Activated T-cell treated with anti-CD3 and anti-CD28 coated beads, Interleukin-2, amount 50 U/mL, for 24 hours (primary cell): ENCODE data around the gene DNAJC21.

Experiments used
- DNase-seq: peaks from one replicate; pipeline ENCODE4 v3.0.0-alpha.2; 2020
- H3K27ac Mint-ChIP-seq: 2 replicates; pipeline ENCODE4 v1.8.0; 2020; ENCODE audit warnings: mild to moderate bottlenecking, mixed read lengths
- H3K27me3 Mint-ChIP-seq: 2 replicates; pipeline ENCODE4 v1.8.0; 2020; ENCODE audit warnings: mixed read lengths
- H3K36me3 Mint-ChIP-seq: 2 replicates; pipeline ENCODE4 v1.8.0; 2020; ENCODE audit warnings: low read depth, mixed read lengths
- H3K4me1 Mint-ChIP-seq: 2 replicates; pipeline ENCODE4 v1.8.0; 2020; ENCODE audit warnings: low read depth, mixed read lengths
- H3K4me3 Mint-ChIP-seq: 2 replicates; pipeline ENCODE4 v1.8.0; 2020; ENCODE audit warnings: mild to moderate bottlenecking, moderate library complexity, mixed read lengths
- H3K9me3 Mint-ChIP-seq: 2 replicates; pipeline ENCODE4 v1.8.0; 2020; ENCODE audit warnings: mixed read lengths

The DNAJC21 gene

GRCh38 chr5:34929134-34929719, at the start of gene DNAJC21:
Gene DNAJC21, plus strand, starts transcription at chr5:34929559. Its CDS starts 261 bp downstream, at chr5:34929820.
- DNase-seq = peak; percentile 99
- peaks cover 74% of the 10 kb centered on the region for H3K36me3 Mint-ChIP-seq
- no peaks in the 10 kb centered on the region for H3K27me3 Mint-ChIP-seq
- H3K4me3 Mint-ChIP-seq = peak within 1 kb of the TSS; percentile 97
- peak within 1 kb of the TSS; percentile 96 for H3K27ac Mint-ChIP-seq
- H3K4me1 Mint-ChIP-seq = peaks cover 54% of the 10 kb centered on the region
- no peaks in the 10 kb centered on the region for H3K9me3 Mint-ChIP-seq

- H3K9me3 Mint-ChIP-seq = peaks cover 6% of the 10 kb centered on the region
- no peak overlapping the region for H3K4me3 Mint-ChIP-seq
- no peaks in the 10 kb centered on the region for H3K36me3 Mint-ChIP-seq
- no peak for DNase-seq
- no peak overlapping the region for H3K27ac Mint-ChIP-seq
- peaks cover 15% of the 10 kb centered on the region for H3K27me3 Mint-ChIP-seq
- no peaks in the 10 kb centered on the region for H3K4me1 Mint-ChIP-seq
Observed at GRCh38 chr5:34881246-34881645, 48.1 kb upstream of the DNAJC21 start.

GRCh38 chr5:34886392-34887119, 42.8 kb upstream of the DNAJC21 start:
- no peaks in the 10 kb centered on the region for H3K4me1 Mint-ChIP-seq
- no peaks in the 10 kb centered on the region for H3K9me3 Mint-ChIP-seq
- no peak overlapping the region for H3K4me3 Mint-ChIP-seq
- no peaks in the 10 kb centered on the region for H3K36me3 Mint-ChIP-seq
- H3K27ac Mint-ChIP-seq = no peak overlapping the region
- no peak for DNase-seq
- H3K27me3 Mint-ChIP-seq = peaks cover 15% of the 10 kb centered on the region

- no peak overlapping the region for H3K27ac Mint-ChIP-seq
- DNase-seq = no peak
- no peaks in the 10 kb centered on the region for H3K4me1 Mint-ChIP-seq
- H3K36me3 Mint-ChIP-seq = no peaks in the 10 kb centered on the region
- H3K9me3 Mint-ChIP-seq = no peaks in the 10 kb centered on the region
- H3K4me3 Mint-ChIP-seq = no peak overlapping the region
- peaks cover 5% of the 10 kb centered on the region for H3K27me3 Mint-ChIP-seq
Observed at GRCh38 chr5:34889394-34889793, 40.0 kb upstream of the DNAJC21 start.

- Mint-ChIP-seq H3K27ac (no peak overlapping the region), H3K9me3 (no peaks in the 10 kb centered on the region), H3K27me3 (no peaks in the 10 kb centered on the region), H3K4me1 (no peaks in the 10 kb centered on the region), H3K4me3 (no peak overlapping the region), H3K36me3 (peaks cover 10% of the 10 kb centered on the region)
- no peak for DNase-seq
Observed at GRCh38 chr5:34891981-34892380, 37.4 kb upstream of the DNAJC21 start.

- no peak for DNase-seq
- no peaks in the 10 kb centered on the region for H3K27me3 Mint-ChIP-seq
- H3K4me1 Mint-ChIP-seq = no peaks in the 10 kb centered on the region
- no peak overlapping the region for H3K4me3 Mint-ChIP-seq
- H3K36me3 Mint-ChIP-seq = peaks cover 10% of the 10 kb centered on the region
- H3K9me3 Mint-ChIP-seq = no peaks in the 10 kb centered on the region
- H3K27ac Mint-ChIP-seq = no peak overlapping the region
Observed at GRCh38 chr5:34892414-34892813, 36.9 kb upstream of the DNAJC21 start.

GRCh38 chr5:34894716-34895115, 34.6 kb upstream of the DNAJC21 start:
- Mint-ChIP-seq H3K4me1 (no peaks in the 10 kb centered on the region), H3K27ac (no peak overlapping the region), H3K27me3 (no peaks in the 10 kb centered on the region), H3K4me3 (no peak overlapping the region), H3K36me3 (peaks cover 10% of the 10 kb centered on the region), H3K9me3 (no peaks in the 10 kb centered on the region)
- no peak for DNase-seq

- H3K27ac Mint-ChIP-seq = no peak overlapping the region
- no peak overlapping the region for H3K4me3 Mint-ChIP-seq
- no peaks in the 10 kb centered on the region for H3K9me3 Mint-ChIP-seq
- peaks cover 16% of the 10 kb centered on the region for H3K36me3 Mint-ChIP-seq
- H3K27me3 Mint-ChIP-seq = no peaks in the 10 kb centered on the region
- DNase-seq = no peak
- no peaks in the 10 kb centered on the region for H3K4me1 Mint-ChIP-seq
Observed at GRCh38 chr5:34895641-34896419, 33.5 kb upstream of the DNAJC21 start.

- Mint-ChIP-seq H3K27me3 (no peaks in the 10 kb centered on the region), H3K27ac (no peak overlapping the region), H3K4me3 (no peak overlapping the region), H3K36me3 (peaks cover 24% of the 10 kb centered on the region), H3K9me3 (no peaks in the 10 kb centered on the region), H3K4me1 (no peaks in the 10 kb centered on the region)
- no peak for DNase-seq
Observed at GRCh38 chr5:34897646-34898045, 31.7 kb upstream of the DNAJC21 start.

- Mint-ChIP-seq H3K27ac (no peak overlapping the region), H3K27me3 (no peaks in the 10 kb centered on the region), H3K4me1 (no peaks in the 10 kb centered on the region)
Observed at GRCh38 chr5:34898258-34898895, 31.0 kb upstream of the DNAJC21 start.

GRCh38 chr5:34899066-34899465, 30.3 kb upstream of the DNAJC21 start:
- peaks cover 35% of the 10 kb centered on the region for H3K36me3 Mint-ChIP-seq
- DNase-seq = no peak
- no peaks in the 10 kb centered on the region for H3K27me3 Mint-ChIP-seq
- no peaks in the 10 kb centered on the region for H3K9me3 Mint-ChIP-seq
- H3K4me1 Mint-ChIP-seq = no peaks in the 10 kb centered on the region
- no peak overlapping the region for H3K27ac Mint-ChIP-seq
- no peak overlapping the region for H3K4me3 Mint-ChIP-seq

More at GRCh38 chr5:34898258-34898895, 31.0 kb upstream of the DNAJC21 start:
- H3K9me3 Mint-ChIP-seq = no peaks in the 10 kb centered on the region
- peak; percentile 53 for DNase-seq
- H3K36me3 Mint-ChIP-seq = peaks cover 32% of the 10 kb centered on the region
- no peak overlapping the region for H3K4me3 Mint-ChIP-seq

GRCh38 chr5:34900652-34901051, 28.7 kb upstream of the DNAJC21 start:
- Mint-ChIP-seq H3K4me3 (no peak overlapping the region), H3K27me3 (no peaks in the 10 kb centered on the region), H3K9me3 (no peaks in the 10 kb centered on the region), H3K36me3 (peaks cover 48% of the 10 kb centered on the region), H3K4me1 (no peaks in the 10 kb centered on the region), H3K27ac (no peak overlapping the region)
- DNase-seq = no peak

GRCh38 chr5:34903260-34903659, 26.1 kb upstream of the DNAJC21 start:
- Mint-ChIP-seq H3K9me3 (no peaks in the 10 kb centered on the region), H3K27ac (no peak overlapping the region), H3K4me3 (no peak overlapping the region), H3K4me1 (no peaks in the 10 kb centered on the region), H3K27me3 (no peaks in the 10 kb centered on the region), H3K36me3 (peaks cover 57% of the 10 kb centered on the region)
- DNase-seq = no peak

- Mint-ChIP-seq H3K27me3 (no peaks in the 10 kb centered on the region), H3K36me3 (peaks cover 77% of the 10 kb centered on the region), H3K27ac (no peak overlapping the region), H3K4me1 (no peaks in the 10 kb centered on the region), H3K9me3 (no peaks in the 10 kb centered on the region), H3K4me3 (no peak overlapping the region)
- DNase-seq = no peak
Observed at GRCh38 chr5:34905564-34905963, 23.8 kb upstream of the DNAJC21 start.
